ENCODE results near the gene THOC6.
A peak's percentile ranks its signal among the peaks of the same experiment; 100 is the strongest.

Gene THOC6

DNA sequence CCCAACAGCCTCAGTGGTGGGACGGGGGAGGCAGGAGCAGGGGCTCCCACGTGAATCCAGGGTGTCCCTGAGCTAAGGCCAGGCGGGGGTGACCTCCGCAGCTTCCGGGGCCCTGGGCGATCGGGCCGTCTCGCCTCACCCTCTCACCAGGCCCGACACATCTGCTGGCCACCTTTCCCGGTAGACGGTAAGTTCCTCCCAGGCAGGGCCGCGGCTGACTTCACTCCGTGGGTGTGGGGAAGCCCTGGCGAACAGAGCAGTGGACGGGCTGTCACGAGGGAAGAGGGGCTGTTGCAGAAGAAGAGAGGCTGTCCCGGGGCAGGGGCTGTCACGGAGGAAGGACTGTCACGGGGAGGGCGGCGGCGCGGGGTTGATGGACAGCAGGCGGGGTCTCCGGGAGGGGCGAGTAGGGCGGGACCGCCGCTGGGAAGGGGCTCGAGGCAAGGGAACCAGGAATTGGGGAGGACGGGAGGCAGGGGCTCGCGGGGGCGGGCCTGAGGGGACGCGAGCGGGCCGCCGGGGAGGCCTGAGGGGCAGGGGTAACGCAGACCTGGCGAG is 44.1 kb upstream of the THOC6 start:
- DNase-seq (ENCODE audit: low read depth) = no peak
- TF ChIP-seq, protein P1, sequence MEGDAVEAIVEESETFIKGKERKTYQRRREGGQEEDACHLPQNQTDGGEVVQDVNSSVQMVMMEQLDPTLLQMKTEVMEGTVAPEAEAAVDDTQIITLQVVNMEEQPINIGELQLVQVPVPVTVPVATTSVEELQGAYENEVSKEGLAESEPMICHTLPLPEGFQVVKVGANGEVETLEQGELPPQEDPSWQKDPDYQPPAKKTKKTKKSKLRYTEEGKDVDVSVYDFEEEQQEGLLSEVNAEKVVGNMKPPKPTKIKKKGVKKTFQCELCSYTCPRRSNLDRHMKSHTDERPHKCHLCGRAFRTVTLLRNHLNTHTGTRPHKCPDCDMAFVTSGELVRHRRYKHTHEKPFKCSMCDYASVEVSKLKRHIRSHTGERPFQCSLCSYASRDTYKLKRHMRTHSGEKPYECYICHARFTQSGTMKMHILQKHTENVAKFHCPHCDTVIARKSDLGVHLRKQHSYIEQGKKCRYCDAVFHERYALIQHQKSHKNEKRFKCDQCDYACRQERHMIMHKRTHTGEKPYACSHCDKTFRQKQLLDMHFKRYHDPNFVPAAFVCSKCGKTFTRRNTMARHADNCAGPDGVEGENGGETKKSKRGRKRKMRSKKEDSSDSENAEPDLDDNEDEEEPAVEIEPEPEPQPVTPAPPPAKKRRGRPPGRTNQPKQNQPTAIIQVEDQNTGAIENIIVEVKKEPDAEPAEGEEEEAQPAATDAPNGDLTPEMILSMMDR (IDR thresholded peaks at IDR 0.05; ENCODE audit: low read depth, low read length, missing control alignments) = no peak
- in situ Hi-C loops (cut with HindIII; ENCODE audit: low sequenced_read_pairs) = no loop called here
- H3K4me3 ChIP-seq (ENCODE audit: low read depth, low read length) = peak overlapping the region; percentile 68

GRCh38 chr16:2980227-2981176 is 43.3 kb upstream of the THOC6 start, which contains the start of gene PKMYT1:
PKMYT1 (minus strand) TSS chr16:2980446; CDS start chr16:2979657, 789 bp downstream.
- in situ Hi-C loops (cut with HindIII; ENCODE audit: low sequenced_read_pairs) = no loop called here
- peak; percentile 34 for DNase-seq (ENCODE audit: low read depth)
- H3K4me3 ChIP-seq (ENCODE audit: low read depth, low read length) = peak within 1 kb of the TSS; percentile 68
- TF ChIP-seq, protein P1 (IDR thresholded peaks at IDR 0.05; ENCODE audit: low read depth, low read length, missing control alignments) = no peak

GRCh38 chr16:2981177-2981898 is 42.5 kb upstream of the THOC6 start:
- no peak for DNase-seq (ENCODE audit: low read depth)
- TF ChIP-seq, protein P1 (IDR thresholded peaks at IDR 0.05; ENCODE audit: low read depth, low read length, missing control alignments) = no peak
- in situ Hi-C loops (cut with HindIII; ENCODE audit: low sequenced_read_pairs) = no loop called here
- H3K4me3 ChIP-seq (ENCODE audit: low read depth, low read length) = peak overlapping the region; percentile 68

- no peak overlapping the region for H3K4me3 ChIP-seq (ENCODE audit: low read depth, low read length)
- TF ChIP-seq, protein P1 (IDR thresholded peaks at IDR 0.05; ENCODE audit: low read depth, low read length, missing control alignments) = no peak
- in situ Hi-C loops (cut with HindIII; ENCODE audit: low sequenced_read_pairs) = no loop called here
- no peak for DNase-seq (ENCODE audit: low read depth)
These were observed 42.0 kb upstream of the THOC6 start for GRCh38 chr16:2981899-2982250.

- H3K4me3 ChIP-seq (ENCODE audit: low read depth, low read length) = no peak overlapping the region
- DNase-seq (ENCODE audit: low read depth) = no peak
- in situ Hi-C loops (cut with HindIII; ENCODE audit: low sequenced_read_pairs) = no loop called here
- TF ChIP-seq, protein P1 (IDR thresholded peaks at IDR 0.05; ENCODE audit: low read depth, low read length, missing control alignments) = no peak
These were observed 41.4 kb upstream of the THOC6 start for GRCh38 chr16:2982402-2982801.

DNA sequence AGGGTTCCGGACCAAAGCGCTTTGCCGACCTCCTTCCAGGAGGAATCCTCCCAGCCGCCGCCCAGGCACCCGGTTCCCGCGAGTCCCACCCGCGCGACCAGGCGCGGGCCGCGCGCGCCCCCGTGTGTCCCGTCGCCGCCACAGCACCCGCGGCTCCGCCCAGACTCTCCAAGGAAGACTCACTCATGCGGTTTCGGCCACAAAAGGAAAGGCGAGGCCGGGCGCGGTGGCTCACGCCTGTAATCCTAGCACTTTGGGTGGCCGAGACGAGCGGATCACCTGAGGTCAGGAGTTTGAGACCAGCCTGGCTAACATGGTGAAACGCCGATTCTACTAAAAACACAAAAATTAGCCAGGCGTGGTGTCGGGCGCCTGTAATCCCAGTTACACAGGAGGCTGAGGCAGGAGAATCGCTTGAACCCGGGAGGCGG is 40.1 kb upstream of the THOC6 start:
- H3K4me3 ChIP-seq (ENCODE audit: low read depth, low read length) = no peak overlapping the region
- in situ Hi-C loops (cut with HindIII; ENCODE audit: low sequenced_read_pairs) = no loop called here
- peak; percentile 48 for DNase-seq (ENCODE audit: low read depth)
- TF ChIP-seq, protein P1 (IDR thresholded peaks at IDR 0.05; ENCODE audit: low read depth, low read length, missing control alignments) = peak; percentile 82

Data from astrocyte of the cerebellum (primary cell).